ENCODE measurements around the gene RIOK3.

DNA sequence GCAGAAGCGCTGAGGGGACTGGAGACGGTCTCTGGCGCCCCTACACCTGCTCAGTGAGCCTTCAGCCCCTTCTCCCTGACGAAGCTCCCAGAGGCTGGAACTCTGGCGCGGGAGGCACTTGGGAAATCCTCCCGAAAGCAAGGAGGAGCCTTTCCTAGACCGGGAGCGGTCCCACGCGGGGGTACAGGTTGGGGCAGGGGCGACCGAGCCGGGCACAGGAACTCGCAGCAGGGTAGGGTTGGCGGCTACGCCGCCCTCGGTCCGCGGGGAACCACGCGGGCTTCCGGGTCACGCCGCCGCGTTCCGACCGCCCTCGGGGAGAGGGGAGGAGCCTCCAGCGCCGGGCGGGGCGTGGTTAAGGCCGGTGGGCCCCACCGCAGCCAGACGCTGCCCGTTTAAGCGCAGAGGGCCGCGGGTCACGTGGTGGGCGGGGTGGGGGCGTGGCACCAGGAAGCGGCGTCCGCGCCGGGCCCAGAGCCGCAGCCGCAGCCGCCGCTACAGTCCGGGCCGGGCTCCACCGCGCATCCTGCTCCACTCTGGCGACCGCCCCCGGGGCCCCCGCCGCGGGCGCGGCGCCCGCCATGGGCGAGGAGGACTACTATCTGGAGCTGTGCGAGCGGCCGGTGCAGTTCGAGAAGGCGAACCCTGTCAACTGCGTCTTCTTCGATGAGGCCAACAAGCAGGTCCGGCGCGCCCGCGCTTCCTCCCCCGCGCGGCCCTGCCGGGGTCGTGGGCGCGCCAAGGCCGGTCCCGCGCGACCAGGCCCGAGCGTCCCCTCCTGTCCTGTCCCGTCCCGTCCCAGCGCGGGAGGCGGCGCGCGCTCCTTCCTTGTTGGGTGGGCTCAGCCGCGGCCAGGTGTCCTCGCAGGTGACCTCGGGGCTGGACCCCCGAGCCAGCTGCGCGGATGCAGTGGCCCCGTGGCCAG is 50.2 kb downstream of the RIOK3 start, which contains the start of gene RMC1:
- TF ChIP-seq, protein P1, sequence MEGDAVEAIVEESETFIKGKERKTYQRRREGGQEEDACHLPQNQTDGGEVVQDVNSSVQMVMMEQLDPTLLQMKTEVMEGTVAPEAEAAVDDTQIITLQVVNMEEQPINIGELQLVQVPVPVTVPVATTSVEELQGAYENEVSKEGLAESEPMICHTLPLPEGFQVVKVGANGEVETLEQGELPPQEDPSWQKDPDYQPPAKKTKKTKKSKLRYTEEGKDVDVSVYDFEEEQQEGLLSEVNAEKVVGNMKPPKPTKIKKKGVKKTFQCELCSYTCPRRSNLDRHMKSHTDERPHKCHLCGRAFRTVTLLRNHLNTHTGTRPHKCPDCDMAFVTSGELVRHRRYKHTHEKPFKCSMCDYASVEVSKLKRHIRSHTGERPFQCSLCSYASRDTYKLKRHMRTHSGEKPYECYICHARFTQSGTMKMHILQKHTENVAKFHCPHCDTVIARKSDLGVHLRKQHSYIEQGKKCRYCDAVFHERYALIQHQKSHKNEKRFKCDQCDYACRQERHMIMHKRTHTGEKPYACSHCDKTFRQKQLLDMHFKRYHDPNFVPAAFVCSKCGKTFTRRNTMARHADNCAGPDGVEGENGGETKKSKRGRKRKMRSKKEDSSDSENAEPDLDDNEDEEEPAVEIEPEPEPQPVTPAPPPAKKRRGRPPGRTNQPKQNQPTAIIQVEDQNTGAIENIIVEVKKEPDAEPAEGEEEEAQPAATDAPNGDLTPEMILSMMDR (IDR thresholded peaks at IDR 0.05) = no peak
- TF ChIP-seq POLR2A (IDR thresholded peaks at IDR 0.05) (peak; percentile 70 to 91), POLR2AphosphoS5 (IDR thresholded peaks at IDR 0.05) (peak; percentile 77 to 92 (median 82)), EP300 (IDR thresholded peaks at IDR 0.05) (no peak)
